Stimulated activated CD4-positive, alpha-beta T cell treated with anti-CD3 and anti-CD28 coated beads, Interleukin-12 subunit alpha, Interleukin-12 subunit beta, amount 100 ng/mL, for 24 hours (primary cell): ENCODE data around the gene THBS2.
"Not testable (repeated sequence)": the region's sequence is repeated elsewhere in the genome, so short reads cannot be mapped to it uniquely, and the experiment has no call there.

ENCODE experiments used
- DNase-seq, 2 experiments: peaks; one replicate each; pipeline ENCODE4 v3.0.0-alpha.2; 2020; ENCODE audit warnings: low read depth in 2 of 2

The THBS2 gene

DNA sequence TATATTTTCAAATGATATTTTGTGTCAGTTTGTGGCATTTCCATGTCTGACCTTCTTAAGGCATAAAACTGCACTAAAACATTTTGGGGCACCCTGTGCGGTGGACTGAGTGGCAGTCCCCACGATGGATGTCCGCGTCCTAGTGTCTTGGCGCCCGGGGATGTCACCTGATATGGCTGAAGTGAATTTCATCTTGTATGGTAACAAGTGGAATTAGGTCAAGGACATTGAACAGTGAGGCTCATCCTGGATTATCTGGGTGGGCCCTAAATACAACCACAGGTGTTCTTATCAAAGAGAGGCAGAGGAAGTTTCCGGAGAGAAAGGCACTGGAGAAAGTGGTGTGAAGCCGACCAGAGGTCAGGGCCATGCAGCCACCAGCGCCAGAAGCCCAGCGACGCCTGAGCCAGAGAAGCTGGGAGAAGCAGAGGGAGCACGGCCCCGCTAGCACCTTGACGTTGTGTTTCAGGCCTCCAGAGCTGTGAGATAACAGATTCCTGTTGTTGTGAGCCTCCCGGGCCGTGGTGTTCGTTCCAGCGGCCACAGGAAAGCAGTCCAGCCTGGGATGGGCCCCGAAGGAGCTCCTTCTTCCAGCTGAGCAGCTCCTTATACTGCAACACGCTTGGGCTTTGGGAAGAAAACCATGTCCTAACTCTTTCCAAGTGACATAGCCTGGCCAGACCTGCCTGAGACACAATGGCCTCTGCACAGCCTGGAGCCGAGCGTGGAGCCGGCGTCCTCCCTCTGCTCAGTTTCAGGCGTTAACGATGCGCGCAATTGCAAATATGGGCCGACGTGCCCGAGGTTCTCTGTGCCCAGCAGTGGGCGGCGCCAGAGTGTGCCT, 22.5 kb downstream of the THBS2 start:
- no peak for DNase-seq

DNA sequence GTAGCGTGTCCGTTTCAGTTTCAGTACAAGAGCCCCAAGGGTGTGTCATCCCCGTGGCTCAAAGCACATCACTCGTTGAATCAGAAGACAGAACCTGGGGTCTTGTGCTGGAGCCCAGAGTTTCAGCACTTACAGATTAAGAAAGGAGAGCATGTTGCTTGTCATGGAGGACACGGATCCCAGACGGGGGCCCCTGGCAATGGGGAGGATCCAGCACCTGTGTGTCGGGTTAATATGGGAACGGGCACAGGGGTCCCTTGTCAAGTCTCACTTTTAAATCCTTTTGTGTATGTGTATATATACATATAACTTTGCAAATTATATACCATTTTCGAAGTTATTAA, 23.4 kb downstream of the THBS2 start:
- DNase-seq: no peak

DNA sequence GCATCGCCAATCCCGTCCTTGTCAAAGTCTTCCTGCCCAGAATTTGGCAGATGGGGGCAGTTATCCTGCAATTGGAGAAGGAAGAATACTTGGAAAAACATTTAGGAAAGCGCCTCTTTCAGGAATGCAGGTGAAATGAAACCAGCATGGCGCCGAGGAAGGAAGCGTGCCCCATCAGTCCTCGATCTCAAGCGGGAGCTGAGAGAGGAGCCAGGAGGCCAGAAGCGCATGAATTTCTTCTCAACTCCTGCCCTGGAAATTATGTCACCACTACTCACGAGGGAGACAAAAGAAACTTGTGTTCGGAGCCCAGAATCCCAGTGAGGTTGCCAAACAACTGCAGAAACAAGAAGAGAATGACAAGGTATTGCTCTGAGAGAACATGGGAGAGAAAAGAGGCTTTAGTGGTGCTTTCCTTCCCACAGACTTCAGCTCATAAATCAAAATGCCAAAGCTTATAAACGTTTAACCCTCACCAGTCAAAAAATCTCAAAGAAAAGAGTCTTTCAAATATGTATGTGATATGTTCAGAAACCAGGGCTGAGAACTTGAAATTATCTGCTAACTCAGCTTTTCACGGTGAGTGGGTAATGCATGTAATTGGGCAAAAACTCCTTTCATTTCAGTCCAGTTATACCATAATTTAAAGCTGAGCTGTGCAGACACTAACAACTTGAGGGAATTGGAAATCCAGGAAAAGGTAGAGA, 23.9 kb downstream of the THBS2 start:
- DNase-seq: no peak

GRCh38 chr6:169227116-169227515, 26.5 kb downstream of the THBS2 start:
- no peak for DNase-seq

GRCh38 chr6:169225887-169226286, 27.8 kb downstream of the THBS2 start:
- DNase-seq: no peak

DNA sequence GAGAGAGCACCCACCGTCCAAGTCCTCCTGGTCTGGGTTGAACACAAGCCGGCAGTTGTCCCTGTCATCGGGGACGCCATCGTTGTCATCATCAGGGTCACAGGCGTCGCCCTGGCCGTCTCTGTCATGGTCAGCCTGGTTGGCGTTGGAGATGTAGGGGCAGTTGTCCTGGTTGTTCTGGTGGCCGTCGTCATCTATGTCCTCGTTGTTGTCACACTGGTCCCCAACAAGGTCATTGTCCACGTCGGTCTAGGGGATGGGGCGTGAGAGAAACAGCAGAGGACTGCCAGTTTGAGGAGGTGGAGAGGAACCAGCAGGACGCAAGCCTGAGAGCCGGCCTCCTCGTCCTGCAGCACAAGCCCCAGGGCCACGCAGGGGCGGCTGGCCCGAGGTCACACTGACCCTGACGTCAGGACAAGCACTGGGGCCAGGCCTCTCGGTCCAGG, 28.5 kb downstream of the THBS2 start:
- DNase-seq: no peak

DNA sequence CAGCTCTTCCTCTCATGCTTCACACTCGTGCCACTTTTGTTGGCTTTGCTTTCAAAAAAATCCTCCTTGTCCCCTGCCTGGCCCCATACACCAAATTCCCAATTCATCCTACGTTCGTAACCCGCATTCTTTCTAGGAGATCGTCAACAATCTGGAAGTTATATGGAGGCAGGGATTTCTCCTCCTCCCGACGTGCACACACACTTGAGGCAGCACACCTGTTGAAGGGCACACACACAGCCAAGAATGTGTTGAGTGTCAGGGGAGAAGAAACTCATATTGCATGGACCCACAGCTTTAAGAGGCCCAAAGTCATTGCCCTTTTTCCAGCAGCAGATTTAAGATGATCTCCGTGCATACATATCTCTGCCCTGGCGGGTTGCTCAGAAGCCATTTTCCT, 28.9 kb downstream of the THBS2 start:
- no peak for DNase-seq

DNA sequence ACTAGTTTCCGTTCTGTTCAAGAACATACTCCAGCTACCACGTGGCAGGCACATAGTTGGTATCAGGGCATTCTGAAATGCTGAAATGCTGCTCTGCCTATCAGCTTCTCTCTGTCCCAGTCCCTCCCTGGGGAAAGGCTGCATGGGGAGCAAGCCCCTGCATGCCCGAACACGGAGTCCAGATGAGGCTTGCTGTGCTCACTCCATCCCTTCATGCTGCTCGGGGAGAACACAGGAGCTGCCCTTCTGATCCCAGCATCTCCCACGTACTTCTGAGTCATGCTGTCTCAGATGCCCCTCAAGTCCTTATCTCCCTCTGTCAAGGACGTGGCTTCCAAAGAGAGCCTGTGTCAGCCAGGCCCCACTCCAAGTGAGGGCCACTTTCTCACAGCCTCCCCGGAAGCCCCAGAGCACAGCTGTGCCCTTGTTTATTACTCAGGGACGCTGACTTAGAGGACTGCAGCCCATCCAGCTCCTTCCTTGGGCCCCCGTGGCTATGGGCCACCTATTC, 29.4 kb downstream of the THBS2 start:
- DNase-seq: no peak

DNA sequence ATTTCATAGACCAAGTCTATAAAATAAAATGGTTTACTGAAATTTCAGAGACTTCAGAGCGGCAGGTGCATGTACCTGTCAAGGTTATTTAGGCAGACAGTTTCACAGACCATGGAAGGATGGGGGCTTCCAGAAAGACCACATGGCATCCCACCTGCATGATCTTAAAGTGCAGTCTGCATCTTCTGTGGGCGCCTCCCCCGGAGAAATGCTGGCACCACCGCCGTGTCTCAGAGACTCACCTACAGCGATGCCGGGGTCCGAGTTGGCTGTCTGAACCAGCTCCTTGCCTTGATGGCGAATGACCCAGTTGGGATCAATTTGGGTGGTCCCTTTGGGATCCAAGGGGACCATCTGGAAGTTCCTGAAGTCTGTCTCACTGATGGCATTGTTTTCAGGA, 30.6 kb downstream of the THBS2 start:
- no peak for DNase-seq

GRCh38 chr6:169222126-169222525, 31.5 kb downstream of the THBS2 start:
- no peak for DNase-seq

GRCh38 chr6:169221264-169221663, 32.4 kb downstream of the THBS2 start:
- no peak for DNase-seq

DNA sequence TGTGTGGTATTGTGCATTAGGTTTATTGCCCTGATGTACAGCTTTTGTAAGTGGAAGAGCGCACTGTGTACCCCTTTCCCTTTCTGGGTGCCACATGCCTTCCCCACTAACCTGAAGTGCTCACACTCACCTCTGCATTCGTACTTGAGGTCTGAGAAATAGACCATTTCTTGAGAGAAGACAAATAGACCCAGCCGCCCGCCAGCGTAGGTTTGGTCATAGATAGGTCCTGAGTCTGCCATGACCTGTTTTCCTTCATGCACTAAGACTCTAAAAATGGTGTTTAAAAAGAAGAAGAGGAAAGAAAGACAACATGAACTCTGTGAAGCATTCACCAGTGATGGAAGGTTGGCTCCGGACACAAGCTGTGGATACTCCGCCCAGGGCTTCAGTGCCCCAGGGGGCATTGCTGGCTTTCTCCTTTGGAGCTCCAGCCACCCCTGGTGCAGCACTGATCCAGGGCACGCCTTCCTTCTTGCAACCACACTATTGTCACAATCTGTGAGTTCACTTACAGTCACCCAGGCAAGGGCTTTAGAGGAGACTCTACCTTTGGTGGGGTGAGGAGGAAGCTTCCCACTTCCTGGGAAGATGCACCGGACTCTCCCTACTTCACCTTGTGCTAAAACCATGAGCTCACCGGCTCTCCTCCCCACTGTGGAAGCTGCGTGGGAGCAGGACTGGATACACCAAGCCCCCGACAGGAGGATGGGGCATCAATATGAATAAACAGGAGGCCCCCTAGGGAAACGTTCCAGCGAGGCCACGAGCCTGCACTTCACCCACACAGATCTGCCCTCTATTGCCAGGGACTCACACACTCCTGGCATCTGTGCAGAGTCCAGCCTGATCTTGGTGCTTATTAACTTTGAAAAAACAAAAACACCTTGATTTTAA, 33.3 kb downstream of the THBS2 start:
- no peak for DNase-seq

GRCh38 chr6:169217972-169218371, 35.7 kb downstream of the THBS2 start:
- no peak for DNase-seq

GRCh38 chr6:169216830-169217229, 36.8 kb downstream of the THBS2 start:
- DNase-seq: no peak

GRCh38 chr6:169215201-169215681, 38.4 kb downstream of the THBS2 start:
- no peak for DNase-seq

- not testable (repeated sequence) for DNase-seq
These were observed 38.9 kb downstream of the THBS2 start for GRCh38 chr6:169214789-169215188.

- DNase-seq: no peak
These were observed 39.7 kb downstream of the THBS2 start for GRCh38 chr6:169213814-169214520.

DNA sequence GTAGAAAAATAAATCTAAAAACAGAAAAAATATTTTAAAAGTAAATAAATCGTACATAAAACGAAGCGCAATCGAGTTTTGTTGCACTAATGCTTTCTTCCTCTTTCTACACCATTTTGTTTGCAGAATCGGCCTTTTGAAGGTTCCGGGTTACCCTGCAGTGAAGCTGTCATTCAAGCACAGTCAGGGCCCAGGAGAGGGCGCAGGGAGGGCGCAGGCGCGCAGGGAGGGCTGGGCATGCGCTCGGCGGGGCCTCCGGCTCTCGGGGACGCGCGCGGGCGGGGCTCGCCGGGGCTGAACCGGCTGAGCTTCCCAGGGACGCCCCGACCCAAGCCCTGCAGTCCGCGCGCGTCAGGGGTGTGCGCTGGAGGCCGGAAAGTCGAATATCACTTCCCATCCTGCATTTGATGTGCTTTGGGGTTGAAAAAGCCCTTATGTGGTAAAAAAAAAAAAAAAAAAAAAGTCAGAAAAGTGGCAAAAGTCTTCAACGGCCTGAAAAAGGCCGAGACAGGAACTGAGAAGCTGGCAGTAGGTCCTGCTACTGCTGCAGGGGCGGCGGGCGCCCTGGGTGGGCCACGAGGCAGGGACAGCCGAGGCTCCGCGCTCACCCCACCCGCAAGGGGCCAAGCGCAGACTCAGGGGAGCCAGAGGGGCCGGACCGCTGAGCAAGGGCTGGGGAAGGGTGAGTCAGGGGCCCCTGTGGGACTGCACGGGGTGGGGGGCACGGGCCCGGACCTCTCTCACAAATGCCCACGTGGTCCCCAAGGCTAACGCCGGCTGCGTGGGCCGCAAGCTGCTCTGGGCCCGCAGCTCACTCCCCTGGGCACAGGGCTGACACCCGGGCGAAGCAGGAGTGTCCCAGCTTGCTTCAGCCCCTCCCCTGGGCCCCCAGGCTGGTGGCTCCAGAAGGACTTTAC, 40.5 kb downstream of the THBS2 start:
- peak; percentile 81 for DNase-seq

DNA sequence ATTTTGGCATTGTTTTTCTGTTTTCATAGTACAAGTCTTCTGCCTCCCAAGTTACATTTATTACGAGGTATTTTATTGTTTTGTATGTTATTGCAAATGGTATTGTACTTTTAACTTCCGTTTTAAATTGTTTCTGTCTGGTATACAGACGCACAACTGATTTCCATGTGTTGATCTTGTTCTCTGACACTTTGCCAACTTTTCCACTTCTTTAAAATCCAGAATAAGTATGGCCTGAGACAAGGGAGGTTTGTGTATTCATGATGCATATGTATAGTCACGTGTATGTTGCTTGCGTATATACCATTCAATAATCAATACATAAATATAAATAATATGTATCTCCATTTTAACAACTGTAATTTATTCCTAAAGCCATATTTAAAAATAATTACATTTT, 41.2 kb downstream of the THBS2 start:
- DNase-seq: no peak

- DNase-seq: no peak
These were observed 41.8 kb downstream of the THBS2 start for GRCh38 chr6:169211881-169212280.
